H9 (cell line): ENCODE results near the gene PPM1G. TPM values are rescaled to one million over a fixed set of nuclear protein-coding genes. Genes with fewer than 3 reads are reported as not detected.

Experiments used
- DNase-seq: peaks from one replicate; pipeline ENCODE4 v3.0.0-alpha.2; 2017
- H2AFZ ChIP-seq: one replicate; pipeline ENCODE4 v1.6.1; 2013; ENCODE audit warnings: mild to moderate bottlenecking, low read length, control low read depth, moderate library complexity
- H2AK5ac ChIP-seq: 2 replicates; pipeline ENCODE4 v1.6.1; 2013; ENCODE audit warnings: low read length, control low read depth, mixed read lengths; ENCODE audit not compliant: insufficient read length
- H2BK120ac ChIP-seq: one replicate; pipeline ENCODE4 v1.6.1; 2013; ENCODE audit warnings: low read depth, mild to moderate bottlenecking, low read length, control low read depth, inconsistent platforms; ENCODE audit not compliant: poor library complexity, severe bottlenecking
- H2BK12ac ChIP-seq: 2 replicates; pipeline ENCODE4 v1.6.1; 2013; ENCODE audit warnings: low read length, control low read depth, mixed read lengths, low read depth; ENCODE audit not compliant: insufficient read length
- H2BK15ac ChIP-seq: 2 replicates; pipeline ENCODE4 v1.6.1; 2013; ENCODE audit warnings: low read depth, low read length, control low read depth
- H2BK20ac ChIP-seq: one replicate; pipeline ENCODE4 v1.6.1; 2013; ENCODE audit warnings: low read depth, mild to moderate bottlenecking, low read length, control low read depth, inconsistent platforms; ENCODE audit not compliant: poor library complexity, severe bottlenecking
- H2BK5ac ChIP-seq: 2 replicates; pipeline ENCODE4 v1.6.1; 2013; ENCODE audit warnings: low read length, control low read depth, mixed read lengths; ENCODE audit not compliant: insufficient read length
- H3K14ac ChIP-seq: 2 replicates; pipeline ENCODE4 v1.6.1; 2013; ENCODE audit warnings: low read length, control low read depth; ENCODE audit not compliant: insufficient read depth
- H3K18ac ChIP-seq: 2 replicates; pipeline ENCODE4 v1.6.1; 2013; ENCODE audit warnings: low read depth, mild to moderate bottlenecking, mixed read lengths, low read length, control low read depth; ENCODE audit not compliant: insufficient read length
- H3K23ac ChIP-seq: 2 replicates; pipeline ENCODE4 v1.6.1; 2013; ENCODE audit warnings: low read length, control low read depth, mixed read lengths, low read depth; ENCODE audit not compliant: insufficient read length
- H3K23me2 ChIP-seq: 2 replicates; pipeline ENCODE4 v1.6.1; 2013; ENCODE audit warnings: low read depth, mild to moderate bottlenecking, mixed read lengths, low read length, control low read depth; ENCODE audit not compliant: insufficient read length, poor library complexity, severe bottlenecking
- H3K27ac ChIP-seq: 2 replicates; pipeline ENCODE4 v1.5.1; 2013; ENCODE audit warnings: low read length, control low read depth, mixed read lengths, low read depth; ENCODE audit not compliant: insufficient read length
- H3K27me3 ChIP-seq: 2 replicates; pipeline ENCODE4 v1.6.1; 2013; ENCODE audit warnings: low read length, control low read depth, inconsistent platforms; ENCODE audit not compliant: insufficient read depth
- H3K4ac ChIP-seq: 2 replicates; pipeline ENCODE4 v1.6.1; 2013; ENCODE audit warnings: low read depth, mild to moderate bottlenecking, control low read depth, inconsistent platforms, low read length, moderate library complexity
- H3K4me1 ChIP-seq: 2 replicates; pipeline ENCODE4 v1.6.1; 2013; ENCODE audit warnings: low read length, control low read depth, inconsistent platforms; ENCODE audit not compliant: insufficient read depth
- H3K4me2 ChIP-seq: 2 replicates; pipeline ENCODE4 v1.6.1; 2013; ENCODE audit warnings: low read length, control low read depth, mixed read lengths; ENCODE audit not compliant: insufficient read length, insufficient read depth
- H3K56ac ChIP-seq: 2 replicates; pipeline ENCODE4 v1.6.1; 2013; ENCODE audit warnings: low read depth, mild to moderate bottlenecking, mixed read lengths, low read length, control low read depth; ENCODE audit not compliant: insufficient read length
- H3K79me1 ChIP-seq: 2 replicates; pipeline ENCODE4 v1.6.1; 2013; ENCODE audit warnings: low read depth, mild to moderate bottlenecking, moderate library complexity, low read length, control low read depth, inconsistent platforms; ENCODE audit not compliant: insufficient read depth, poor library complexity, severe bottlenecking
- H3K79me2 ChIP-seq: 2 replicates; pipeline ENCODE4 v1.6.1; 2013; ENCODE audit warnings: low read length, control low read depth, inconsistent platforms; ENCODE audit not compliant: insufficient read depth
- H3K9ac ChIP-seq: 2 replicates; pipeline ENCODE4 v1.6.1; 2013; ENCODE audit warnings: low read length, control low read depth, mixed read lengths; ENCODE audit not compliant: insufficient read length; ENCODE audit errors: extremely low read depth
- H3K9me3 ChIP-seq: one replicate; pipeline ENCODE4 v1.6.1; 2013; ENCODE audit warnings: low read depth, low read length, inconsistent platforms; ENCODE audit not compliant: control insufficient read depth
- H3T11ph ChIP-seq: one replicate; pipeline ENCODE4 v1.6.1; 2013; ENCODE audit warnings: mild to moderate bottlenecking, low read length, control low read depth, inconsistent platforms
- H4K20me1 ChIP-seq: one replicate; pipeline ENCODE4 v1.6.1; 2013; ENCODE audit not compliant: control insufficient read depth, insufficient read length, insufficient read depth
- H4K5ac ChIP-seq: 2 replicates; pipeline ENCODE4 v1.6.1; 2013; ENCODE audit warnings: low read depth, mild to moderate bottlenecking, mixed read lengths, low read length, control low read depth; ENCODE audit not compliant: insufficient read length
- H4K8ac ChIP-seq: replicated peaks from 2 replicates; pipeline ENCODE4 v1.6.1; 2013; ENCODE audit warnings: low read length, control low read depth, mixed read lengths, low read depth; ENCODE audit not compliant: insufficient read length
- H4K91ac ChIP-seq: 2 replicates; pipeline ENCODE4 v1.6.1; 2013; ENCODE audit warnings: low read depth, mild to moderate bottlenecking, moderate library complexity, mixed read lengths, low read length, control low read depth; ENCODE audit not compliant: insufficient read length
- H3K27ac Mint-ChIP-seq, 3 experiments: 2 replicates in 2 of 3; 3 replicates in 1 of 3; pipeline ENCODE4 v1.8.0; 2020 to 2021; ENCODE audit warnings: mixed read lengths in 3 of 3, mild to moderate bottlenecking in 1 of 3, moderate library complexity in 1 of 3
- H3K27me3 Mint-ChIP-seq: 2 replicates; pipeline ENCODE4 v1.8.0; 2021; ENCODE audit warnings: low read depth, mild to moderate bottlenecking, moderate library complexity, mixed read lengths
- H3K36me3 Mint-ChIP-seq, 3 experiments: 2 replicates in 2 of 3; 3 replicates in 1 of 3; pipeline ENCODE4 v1.8.0; 2020 to 2021; ENCODE audit warnings: low read depth in 3 of 3, mixed read lengths in 3 of 3; ENCODE audit not compliant: insufficient read depth in 1 of 3
- H3K4me1 Mint-ChIP-seq, 2 experiments: 2 replicates each; pipeline ENCODE4 v1.8.0; 2020; ENCODE audit warnings: mixed read lengths in 2 of 2
- H3K4me3 Mint-ChIP-seq, 2 experiments: 2 replicates in 1 of 2; 3 replicates in 1 of 2; pipeline ENCODE4 v1.8.0; 2020 to 2021; ENCODE audit warnings: mild to moderate bottlenecking in 2 of 2, mixed read lengths in 2 of 2, moderate library complexity in 1 of 2
- H3K9me3 Mint-ChIP-seq, 2 experiments: 2 replicates in 1 of 2; 3 replicates in 1 of 2; pipeline ENCODE4 v1.8.0; 2020; ENCODE audit warnings: mild to moderate bottlenecking in 2 of 2, mixed read lengths in 2 of 2, moderate library complexity in 1 of 2
- WGBS: extraction: QIAGEN DNeasy Blood & Tissue Kit; methylation state at CpG from one replicate; pipeline ENCODE4 v1.1.7; 2013; ENCODE audit warnings: missing lambda C conversion rate, low lambda C conversion rate, mixed read lengths; ENCODE audit not compliant: insufficient read length; ENCODE audit errors: extremely low coverage; 5-methylcytosine and 5-hydroxymethylcytosine counted together
- total RNA-seq: library from RNA; stranded (reverse); gene quantifications from 2 replicates; pipeline ENCODE4 v1.2.1, GENCODE V29; 2021
- TF ChIP-seq, protein P1 (sequence below): fragments of 200-600 bp; sonication (generic); conservative IDR thresholded peaks from 3 replicates; pipeline ENCODE4 v1.8.0; 2021; ENCODE audit warnings: antibody characterized with exemption, mild to moderate bottlenecking

PPM1G gene
- total RNA-seq, 1 experiment from 2014 or later: 146 TPM

DNA sequence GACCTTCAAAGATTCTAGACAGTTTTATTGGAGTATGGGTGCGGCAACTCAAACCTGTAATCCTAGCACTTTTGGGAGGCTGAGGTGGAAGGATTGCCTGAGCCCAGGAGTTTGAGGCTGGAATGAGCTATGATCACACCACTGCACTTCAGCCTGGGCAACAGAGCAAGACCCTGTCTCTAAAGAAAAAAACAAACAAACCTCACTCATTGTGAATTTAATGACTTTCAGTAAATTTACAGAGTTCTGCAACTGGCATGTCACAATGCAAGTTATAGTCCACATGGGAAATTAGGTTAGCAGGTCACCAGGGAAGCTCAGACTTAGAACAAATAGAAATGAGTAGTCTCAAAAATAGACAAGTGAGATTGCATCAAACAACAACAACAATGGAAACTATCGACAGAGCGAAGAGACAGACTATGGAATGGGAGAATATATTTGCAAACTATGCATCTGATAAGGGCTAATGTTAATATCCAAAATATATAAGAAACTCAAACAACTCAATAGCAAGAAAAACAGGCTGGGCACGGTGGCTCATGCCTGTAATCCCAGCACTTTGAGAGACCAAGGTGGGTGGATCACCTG, 12.4 kb upstream of the PPM1G start:
- H3K14ac ChIP-seq: no peak overlapping the region
- no peaks in the 10 kb centered on the region for H3K27me3 ChIP-seq
- H3K27me3 Mint-ChIP-seq: no peaks in the 10 kb centered on the region
- TF ChIP-seq, protein P1, sequence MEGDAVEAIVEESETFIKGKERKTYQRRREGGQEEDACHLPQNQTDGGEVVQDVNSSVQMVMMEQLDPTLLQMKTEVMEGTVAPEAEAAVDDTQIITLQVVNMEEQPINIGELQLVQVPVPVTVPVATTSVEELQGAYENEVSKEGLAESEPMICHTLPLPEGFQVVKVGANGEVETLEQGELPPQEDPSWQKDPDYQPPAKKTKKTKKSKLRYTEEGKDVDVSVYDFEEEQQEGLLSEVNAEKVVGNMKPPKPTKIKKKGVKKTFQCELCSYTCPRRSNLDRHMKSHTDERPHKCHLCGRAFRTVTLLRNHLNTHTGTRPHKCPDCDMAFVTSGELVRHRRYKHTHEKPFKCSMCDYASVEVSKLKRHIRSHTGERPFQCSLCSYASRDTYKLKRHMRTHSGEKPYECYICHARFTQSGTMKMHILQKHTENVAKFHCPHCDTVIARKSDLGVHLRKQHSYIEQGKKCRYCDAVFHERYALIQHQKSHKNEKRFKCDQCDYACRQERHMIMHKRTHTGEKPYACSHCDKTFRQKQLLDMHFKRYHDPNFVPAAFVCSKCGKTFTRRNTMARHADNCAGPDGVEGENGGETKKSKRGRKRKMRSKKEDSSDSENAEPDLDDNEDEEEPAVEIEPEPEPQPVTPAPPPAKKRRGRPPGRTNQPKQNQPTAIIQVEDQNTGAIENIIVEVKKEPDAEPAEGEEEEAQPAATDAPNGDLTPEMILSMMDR: no peak
- no peaks in the 10 kb centered on the region for H4K20me1 ChIP-seq
- no peak overlapping the region for H3K56ac ChIP-seq
- no peaks in the 10 kb centered on the region for H3K36me3 Mint-ChIP-seq
- H3K9me3 ChIP-seq: no peaks in the 10 kb centered on the region
- H2BK120ac ChIP-seq: no peak overlapping the region
- no peak overlapping the region for H3K27ac ChIP-seq
- H2BK5ac ChIP-seq: no peak overlapping the region
- H3K4me1 ChIP-seq: no peaks in the 10 kb centered on the region
- no peak for DNase-seq
- no peak overlapping the region for H2AK5ac ChIP-seq
- no peak overlapping the region for H2BK12ac ChIP-seq
- H3K27ac Mint-ChIP-seq: no peak overlapping the region
- WGBS: no CpG with 5 or more reads among the region's 4 CpGs
- no peak overlapping the region for H3K23ac ChIP-seq
- H4K91ac ChIP-seq: no peak overlapping the region
- no peaks in the 10 kb centered on the region for H3K79me1 ChIP-seq
- no peak overlapping the region for H3K4ac ChIP-seq
- H3K18ac ChIP-seq: no peak overlapping the region
- no peak overlapping the region for H3K4me3 Mint-ChIP-seq
- no peak overlapping the region for H2AFZ ChIP-seq
- H2BK20ac ChIP-seq: no peak overlapping the region
- no peak overlapping the region for H3K9ac ChIP-seq
- H4K8ac ChIP-seq: no peak overlapping the region
- no peaks in the 10 kb centered on the region for H3K9me3 Mint-ChIP-seq
- no peak overlapping the region for H4K5ac ChIP-seq
- H2BK15ac ChIP-seq: no peak overlapping the region
- no peak overlapping the region for H3T11ph ChIP-seq
- no peaks in the 10 kb centered on the region for H3K79me2 ChIP-seq
- no peak overlapping the region for H3K4me2 ChIP-seq
- H3K23me2 ChIP-seq: no peaks in the 10 kb centered on the region
- H3K4me1 Mint-ChIP-seq: no peaks in the 10 kb centered on the region
